Measurements from ENCODE around the gene MMP28. TPM values are rescaled to one million over a fixed set of nuclear protein-coding genes. Genes with fewer than 3 reads are reported as not detected.
A peak's percentile ranks its signal among the peaks of the same experiment; 100 is the strongest.

Gene MMP28
- total RNA-seq, 1 donor from 2014 or later: 4.2 TPM

GRCh38 chr17:35773129-35773528 is 22.3 kb downstream of the MMP28 start:
- H3K9ac ChIP-seq (ENCODE audit: low read depth in 1 of 3, low read length in 3 of 3): no peak overlapping the region
- H3K27me3 ChIP-seq (ENCODE audit: control insufficient read depth in 3 of 3, insufficient read depth in 3 of 3, low read length in 3 of 3): peaks cover 0 to 3% (median 0%) of the 10 kb centered on the region in 3 donors
- no peak overlapping the region for H3K27ac ChIP-seq (ENCODE audit: low read depth, low read length)

DNA sequence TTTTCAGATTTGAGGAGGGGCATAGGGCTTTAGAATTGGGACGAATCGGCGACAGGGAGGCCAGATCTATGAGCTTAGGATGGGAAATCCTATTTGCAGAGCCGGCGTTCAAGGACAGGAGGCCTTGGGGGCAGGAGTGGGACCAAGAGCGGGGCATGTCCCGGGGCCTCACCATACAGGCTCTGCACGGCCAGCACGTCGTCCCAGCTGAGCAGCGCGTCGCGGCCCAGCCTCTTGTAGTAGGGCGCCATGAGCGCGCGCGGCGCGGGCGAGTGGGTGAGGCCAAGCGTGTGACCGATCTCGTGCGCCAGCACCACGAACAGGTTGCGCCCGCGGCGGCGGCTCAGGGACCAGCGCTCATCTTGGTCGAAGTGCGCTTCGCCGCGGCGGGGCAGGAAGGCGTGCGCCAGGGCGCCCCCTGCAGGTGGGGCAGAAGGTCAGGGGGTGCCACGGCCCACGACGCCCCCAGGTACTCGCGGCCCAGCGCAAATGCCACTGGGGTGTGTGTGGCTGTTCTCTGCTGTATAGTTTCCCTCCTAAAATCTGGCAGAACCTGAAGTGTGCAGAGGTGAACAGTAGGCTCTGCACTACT is 25.4 kb downstream of the MMP28 start:
- no peak overlapping the region for H3K4me3 ChIP-seq (ENCODE audit: low read length in 3 of 3)
- no peak overlapping the region for H3K9ac ChIP-seq (ENCODE audit: low read depth in 1 of 3, low read length in 3 of 3)
- H3K36me3 ChIP-seq (ENCODE audit: control insufficient read depth in 3 of 3, insufficient read depth in 3 of 3, low read length in 3 of 3): no peaks in the 10 kb centered on the region
- no peaks in the 10 kb centered on the region for H3K9me3 ChIP-seq (ENCODE audit: control insufficient read depth in 3 of 3, low read length in 3 of 3)
- H3K27ac ChIP-seq (ENCODE audit: low read depth, low read length): no peak overlapping the region
- H3K4me1 ChIP-seq (ENCODE audit: control insufficient read depth in 3 of 3, insufficient read depth in 3 of 3, low read length in 3 of 3): peaks cover 4 to 13% (median 10%) of the 10 kb centered on the region in 3 donors
- H3K27me3 ChIP-seq (ENCODE audit: control insufficient read depth in 3 of 3, insufficient read depth in 3 of 3, low read length in 3 of 3): no peaks in the 10 kb centered on the region

More at GRCh38 chr17:35773129-35773528, 22.3 kb downstream of the MMP28 start:
- Histone ChIP-seq H3K4me3 (ENCODE audit: low read length in 3 of 3) (no peak overlapping the region), H3K36me3 (ENCODE audit: control insufficient read depth in 3 of 3, insufficient read depth in 3 of 3, low read length in 3 of 3) (no peaks in the 10 kb centered on the region), H3K9me3 (ENCODE audit: control insufficient read depth in 3 of 3, low read length in 3 of 3) (no peaks in the 10 kb centered on the region), H3K4me1 (ENCODE audit: control insufficient read depth in 3 of 3, insufficient read depth in 3 of 3, low read length in 3 of 3) (peaks cover 4 to 11% (median 8%) of the 10 kb centered on the region in 3 donors)

DNA sequence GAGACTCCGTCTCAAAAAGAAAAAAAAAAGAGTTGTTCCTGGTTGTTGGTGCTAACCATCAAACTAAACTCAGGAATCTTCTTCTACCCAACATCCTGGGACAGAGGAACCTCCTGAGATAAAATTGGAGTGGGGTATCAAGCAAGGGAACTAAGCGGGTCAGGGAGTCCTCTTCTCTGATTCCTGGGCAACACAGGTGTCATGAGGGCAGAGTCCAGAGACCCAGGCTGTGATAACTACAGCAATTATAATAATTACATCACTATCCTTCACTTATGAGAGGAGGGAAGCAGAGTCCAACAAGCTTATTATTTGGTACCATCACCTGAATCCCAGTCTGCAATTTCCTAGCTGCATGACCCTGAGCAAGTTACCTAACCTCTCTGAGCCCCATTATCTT is 26.6 kb downstream of the MMP28 start:
- no peaks in the 10 kb centered on the region for H3K27me3 ChIP-seq (ENCODE audit: control insufficient read depth in 3 of 3, insufficient read depth in 3 of 3, low read length in 3 of 3)
- no peaks in the 10 kb centered on the region for H3K9me3 ChIP-seq (ENCODE audit: control insufficient read depth in 3 of 3, low read length in 3 of 3)
- no peak overlapping the region for H3K27ac ChIP-seq (ENCODE audit: low read depth, low read length)
- H3K9ac ChIP-seq (ENCODE audit: low read depth in 1 of 3, low read length in 3 of 3): no peak overlapping the region
- H3K4me1 ChIP-seq (ENCODE audit: control insufficient read depth in 3 of 3, insufficient read depth in 3 of 3, low read length in 3 of 3): peaks cover 9 to 15% (median 11%) of the 10 kb centered on the region in 3 donors
- H3K4me3 ChIP-seq (ENCODE audit: low read length in 3 of 3): no peak overlapping the region
- no peaks in the 10 kb centered on the region for H3K36me3 ChIP-seq (ENCODE audit: control insufficient read depth in 3 of 3, insufficient read depth in 3 of 3, low read length in 3 of 3)

DNA sequence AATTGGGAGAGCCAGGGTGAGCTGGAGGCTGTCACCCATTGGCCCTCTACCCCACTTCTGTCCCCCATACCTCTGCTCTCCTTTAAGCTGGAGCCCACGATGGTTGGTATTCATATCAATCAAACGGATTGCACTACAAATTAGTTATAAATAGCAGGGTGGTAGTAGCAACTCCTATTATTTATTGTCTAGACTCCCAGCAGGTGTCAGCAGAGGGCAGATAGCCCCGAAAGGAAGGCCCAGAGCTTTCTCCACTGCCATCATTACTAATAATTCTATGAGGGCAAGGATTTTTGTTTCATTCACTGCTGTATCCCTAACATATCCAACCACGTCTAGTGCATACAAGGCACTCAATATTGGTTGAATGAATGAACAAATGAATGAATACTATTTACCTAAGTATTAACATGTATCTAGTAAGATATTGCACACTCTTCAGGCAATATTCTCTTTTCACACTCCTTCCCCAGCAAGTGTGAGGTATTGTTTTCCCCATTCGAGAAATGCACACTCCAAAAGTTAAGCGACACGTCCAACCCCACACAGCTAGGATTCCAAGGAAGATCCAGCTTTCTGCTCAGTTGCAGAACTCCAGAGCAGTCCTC is 28.4 kb downstream of the MMP28 start:
- no peaks in the 10 kb centered on the region for H3K36me3 ChIP-seq (ENCODE audit: control insufficient read depth in 3 of 3, insufficient read depth in 3 of 3, low read length in 3 of 3)
- H3K9me3 ChIP-seq (ENCODE audit: control insufficient read depth in 3 of 3, low read length in 3 of 3): no peaks in the 10 kb centered on the region
- H3K4me3 ChIP-seq (ENCODE audit: low read length in 3 of 3): no peak overlapping the region
- no peak overlapping the region for H3K27ac ChIP-seq (ENCODE audit: low read depth, low read length)
- H3K27me3 ChIP-seq (ENCODE audit: control insufficient read depth in 3 of 3, insufficient read depth in 3 of 3, low read length in 3 of 3): no peaks in the 10 kb centered on the region
- no peak overlapping the region for H3K9ac ChIP-seq (ENCODE audit: low read depth in 1 of 3, low read length in 3 of 3)
- H3K4me1 ChIP-seq (ENCODE audit: control insufficient read depth in 3 of 3, insufficient read depth in 3 of 3, low read length in 3 of 3): peaks cover 9 to 15% (median 12%) of the 10 kb centered on the region in 3 donors

DNA sequence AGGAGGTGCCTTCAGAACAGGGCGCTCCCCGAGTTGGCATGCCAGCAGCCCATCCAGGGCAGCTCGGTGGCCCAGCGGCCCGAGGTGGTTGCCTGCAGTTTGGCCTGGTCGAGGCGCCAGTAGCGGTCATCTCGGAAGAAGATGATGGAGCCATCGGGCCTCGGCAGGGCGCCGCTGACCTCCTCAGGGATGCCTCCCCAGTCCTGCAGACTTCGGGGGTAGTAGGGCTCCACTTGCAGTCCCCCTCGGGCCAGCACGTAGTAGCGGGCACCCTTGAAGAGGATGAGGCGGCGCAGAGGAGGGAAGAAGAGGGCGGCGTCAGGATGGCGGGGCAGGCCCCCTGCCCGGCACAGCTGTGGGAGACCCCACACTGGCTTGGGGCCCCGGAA is 29.0 kb downstream of the MMP28 start:
- no peaks in the 10 kb centered on the region for H3K36me3 ChIP-seq (ENCODE audit: control insufficient read depth in 3 of 3, insufficient read depth in 3 of 3, low read length in 3 of 3)
- peaks cover 9 to 15% (median 12%) of the 10 kb centered on the region in 3 donors for H3K4me1 ChIP-seq (ENCODE audit: control insufficient read depth in 3 of 3, insufficient read depth in 3 of 3, low read length in 3 of 3)
- H3K27ac ChIP-seq (ENCODE audit: low read depth, low read length): no peak overlapping the region
- no peaks in the 10 kb centered on the region for H3K27me3 ChIP-seq (ENCODE audit: control insufficient read depth in 3 of 3, insufficient read depth in 3 of 3, low read length in 3 of 3)
- no peak overlapping the region for H3K4me3 ChIP-seq (ENCODE audit: low read length in 3 of 3)
- H3K9ac ChIP-seq (ENCODE audit: low read depth in 1 of 3, low read length in 3 of 3): peak overlapping the region in 1 of 3 donors; percentile 3
- no peaks in the 10 kb centered on the region for H3K9me3 ChIP-seq (ENCODE audit: control insufficient read depth in 3 of 3, low read length in 3 of 3)

DNA sequence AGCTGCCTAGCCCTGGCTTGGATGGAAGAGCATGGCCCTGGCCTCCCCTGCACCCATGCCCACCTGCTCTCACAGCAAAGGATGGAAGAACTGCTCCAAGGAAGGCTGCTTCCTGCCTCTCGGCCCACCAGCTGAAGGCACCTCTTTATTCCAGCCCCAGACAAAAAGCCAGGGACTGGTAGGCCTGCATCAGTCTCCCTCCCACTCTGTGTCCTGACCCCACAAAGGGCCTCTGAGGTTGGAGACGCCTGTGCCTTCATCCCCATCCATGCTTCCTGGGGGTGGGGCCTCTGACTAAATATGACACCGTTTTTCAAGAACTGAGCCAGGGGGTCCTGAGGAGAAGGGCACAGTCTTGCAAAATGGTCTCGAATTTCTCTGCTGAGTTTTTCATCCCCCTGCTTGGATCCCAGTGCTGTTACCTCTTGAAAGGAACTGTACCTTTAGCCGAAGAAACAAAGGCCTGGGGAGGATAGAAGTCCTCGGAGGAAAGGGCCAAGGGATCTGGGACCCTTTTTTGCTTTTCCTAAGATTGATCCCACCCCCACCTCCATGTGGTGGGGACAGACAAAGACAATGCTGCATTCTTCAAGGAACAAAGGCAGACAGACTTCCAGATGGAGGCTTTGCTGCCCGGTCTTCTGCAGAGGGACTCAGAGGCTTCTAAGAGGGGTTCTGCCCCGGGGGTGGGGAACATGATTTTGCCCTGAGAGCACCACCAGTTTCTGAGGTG is 29.5 kb downstream of the MMP28 start:
- Histone ChIP-seq H3K4me1 (ENCODE audit: control insufficient read depth in 3 of 3, insufficient read depth in 3 of 3, low read length in 3 of 3) (peaks cover 9 to 15% (median 12%) of the 10 kb centered on the region in 3 donors), H3K27me3 (ENCODE audit: control insufficient read depth in 3 of 3, insufficient read depth in 3 of 3, low read length in 3 of 3) (no peaks in the 10 kb centered on the region), H3K9me3 (ENCODE audit: control insufficient read depth in 3 of 3, low read length in 3 of 3) (no peaks in the 10 kb centered on the region), H3K9ac (ENCODE audit: low read depth in 1 of 3, low read length in 3 of 3) (no peak overlapping the region), H3K4me3 (ENCODE audit: low read length in 3 of 3) (no peak overlapping the region), H3K27ac (ENCODE audit: low read depth, low read length) (no peak overlapping the region), H3K36me3 (ENCODE audit: control insufficient read depth in 3 of 3, insufficient read depth in 3 of 3, low read length in 3 of 3) (no peaks in the 10 kb centered on the region)

GRCh38 chr17:35765086-35765710 is 30.2 kb downstream of the MMP28 start:
- H3K4me1 ChIP-seq (ENCODE audit: control insufficient read depth in 3 of 3, insufficient read depth in 3 of 3, low read length in 3 of 3): peaks cover 9 to 15% (median 12%) of the 10 kb centered on the region in 3 donors
- no peak overlapping the region for H3K27ac ChIP-seq (ENCODE audit: low read depth, low read length)
- H3K4me3 ChIP-seq (ENCODE audit: low read length in 3 of 3): no peak overlapping the region
- no peaks in the 10 kb centered on the region for H3K9me3 ChIP-seq (ENCODE audit: control insufficient read depth in 3 of 3, low read length in 3 of 3)
- no peaks in the 10 kb centered on the region for H3K36me3 ChIP-seq (ENCODE audit: control insufficient read depth in 3 of 3, insufficient read depth in 3 of 3, low read length in 3 of 3)
- no peak overlapping the region for H3K9ac ChIP-seq (ENCODE audit: low read depth in 1 of 3, low read length in 3 of 3)
- H3K27me3 ChIP-seq (ENCODE audit: control insufficient read depth in 3 of 3, insufficient read depth in 3 of 3, low read length in 3 of 3): no peaks in the 10 kb centered on the region

DNA sequence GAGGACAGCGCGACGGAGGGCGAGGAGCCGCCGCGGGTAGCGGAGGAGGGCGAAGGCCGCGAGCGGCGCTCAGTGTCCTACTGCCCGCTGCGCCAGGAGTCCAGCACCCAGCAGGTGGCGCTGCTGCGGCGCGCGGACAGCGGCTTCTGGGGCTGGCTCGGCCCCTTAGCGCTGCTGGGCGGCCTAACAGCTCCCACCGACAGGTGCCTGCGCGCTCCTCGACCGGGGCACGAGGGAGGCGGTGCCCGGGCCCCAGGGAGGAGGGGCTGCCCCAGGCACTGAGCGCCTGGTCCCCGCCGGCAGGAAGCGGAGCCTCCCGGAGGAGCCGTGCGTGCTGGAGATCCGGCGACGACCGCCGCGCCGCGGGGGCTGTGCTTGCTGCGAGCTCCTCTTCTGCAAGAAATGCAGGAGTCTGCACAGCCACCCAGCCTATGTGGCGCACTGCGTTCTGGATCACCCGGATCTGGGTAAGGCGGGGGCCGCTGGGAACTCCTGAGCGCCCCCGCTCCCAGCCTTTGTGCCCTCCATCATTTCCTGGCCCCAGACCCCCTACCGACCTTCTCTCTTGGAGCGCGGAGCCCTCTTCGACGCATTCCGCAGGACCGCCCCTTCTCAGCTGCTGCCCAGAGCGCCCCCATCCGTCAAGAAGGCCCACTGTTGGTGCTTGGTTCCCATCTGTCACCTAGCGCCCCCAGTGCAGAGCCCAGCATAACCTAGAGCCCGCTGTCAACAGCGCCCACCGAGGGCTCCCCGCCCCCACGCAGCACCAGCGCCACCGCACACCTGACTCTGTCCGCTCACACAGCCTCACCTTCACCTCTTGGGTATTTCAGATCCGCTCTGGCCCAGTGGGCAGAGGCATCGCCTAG is 31.1 kb downstream of the MMP28 start:
- peaks cover 9 to 15% (median 12%) of the 10 kb centered on the region in 3 donors for H3K4me1 ChIP-seq (ENCODE audit: control insufficient read depth in 3 of 3, insufficient read depth in 3 of 3, low read length in 3 of 3)
- H3K27ac ChIP-seq (ENCODE audit: low read depth, low read length): no peak overlapping the region
- no peaks in the 10 kb centered on the region for H3K27me3 ChIP-seq (ENCODE audit: control insufficient read depth in 3 of 3, insufficient read depth in 3 of 3, low read length in 3 of 3)
- no peaks in the 10 kb centered on the region for H3K9me3 ChIP-seq (ENCODE audit: control insufficient read depth in 3 of 3, low read length in 3 of 3)
- no peaks in the 10 kb centered on the region for H3K36me3 ChIP-seq (ENCODE audit: control insufficient read depth in 3 of 3, insufficient read depth in 3 of 3, low read length in 3 of 3)
- H3K4me3 ChIP-seq (ENCODE audit: low read length in 3 of 3): peak overlapping the region; percentile 65 to 75 (median 66)
- peak overlapping the region; percentile 43 to 72 (median 56) for H3K9ac ChIP-seq (ENCODE audit: low read depth in 1 of 3, low read length in 3 of 3)

GRCh38 chr17:35763767-35764122 is 31.7 kb downstream of the MMP28 start:
- Histone ChIP-seq H3K27ac (ENCODE audit: low read depth, low read length) (no peak overlapping the region), H3K27me3 (ENCODE audit: control insufficient read depth in 3 of 3, insufficient read depth in 3 of 3, low read length in 3 of 3) (no peaks in the 10 kb centered on the region), H3K9ac (ENCODE audit: low read depth in 1 of 3, low read length in 3 of 3) (peak overlapping the region in 2 of 3 donors; percentile 43 to 72), H3K4me3 (ENCODE audit: low read length in 3 of 3) (peak overlapping the region; percentile 65 to 75 (median 66)), H3K4me1 (ENCODE audit: control insufficient read depth in 3 of 3, insufficient read depth in 3 of 3, low read length in 3 of 3) (peaks cover 9 to 15% (median 12%) of the 10 kb centered on the region in 3 donors), H3K9me3 (ENCODE audit: control insufficient read depth in 3 of 3, low read length in 3 of 3) (no peaks in the 10 kb centered on the region), H3K36me3 (ENCODE audit: control insufficient read depth in 3 of 3, insufficient read depth in 3 of 3, low read length in 3 of 3) (no peaks in the 10 kb centered on the region)
